GM23248 (cell line): ENCODE measurements around the gene CHST13. TPM values are rescaled to one million over a fixed set of nuclear protein-coding genes. Genes with fewer than 3 reads are reported as not detected.

Experiments used
- DNase-seq: peaks from one replicate; pipeline ENCODE4 v3.0.0-alpha.2; 2015
- H2AFZ ChIP-seq: fragments of 200-600 bp; sonication (generic); 2 replicates; pipeline ENCODE4 v1.6.1; 2016; ENCODE audit warnings: antibody characterized with exemption
- H3F3A ChIP-seq: fragments of 200-600 bp; sonication (generic); 2 replicates; pipeline ENCODE4 v1.6.1; 2016; ENCODE audit warnings: mild to moderate bottlenecking, antibody characterized with exemption, mixed run types; ENCODE audit not compliant: insufficient read depth
- H3K27ac ChIP-seq: fragments of 200-600 bp; sonication (generic); 2 replicates; pipeline ENCODE4 v1.5.1; 2016; ENCODE audit warnings: mild to moderate bottlenecking
- H3K27me3 ChIP-seq: fragments of 200-600 bp; sonication (generic); replicated peaks from 2 replicates; pipeline ENCODE4 v1.6.1; 2016; ENCODE audit warnings: mild to moderate bottlenecking; ENCODE audit not compliant: insufficient read depth
- H3K36me3 ChIP-seq: fragments of 200-600 bp; sonication (generic); 2 replicates; pipeline ENCODE4 v1.6.1; 2016; ENCODE audit warnings: low read depth, mild to moderate bottlenecking
- H3K4me1 ChIP-seq: fragments of 200-600 bp; sonication (generic); 2 replicates; pipeline ENCODE4 v1.6.1; 2016; ENCODE audit warnings: mild to moderate bottlenecking; ENCODE audit not compliant: insufficient read depth
- H3K4me2 ChIP-seq: fragments of 200-600 bp; sonication (generic); one replicate; pipeline ENCODE4 v1.6.1; 2016; ENCODE audit warnings: mild to moderate bottlenecking; ENCODE audit not compliant: unreplicated experiment
- H3K4me3 ChIP-seq: fragments of 200-600 bp; sonication (generic); 2 replicates; pipeline ENCODE4 v1.5.1; 2016; ENCODE audit warnings: mild to moderate bottlenecking
- H3K79me2 ChIP-seq: fragments of 200-600 bp; sonication (generic); 2 replicates; pipeline ENCODE4 v1.6.1; 2016; ENCODE audit warnings: mild to moderate bottlenecking; ENCODE audit not compliant: insufficient read depth
- H3K9ac ChIP-seq: fragments of 200-600 bp; sonication (generic); 2 replicates; pipeline ENCODE4 v1.6.1; 2016; ENCODE audit warnings: mild to moderate bottlenecking
- H3K9me2 ChIP-seq: fragments of 200-600 bp; sonication (generic); 2 replicates; pipeline ENCODE4 v1.6.1; 2016; ENCODE audit warnings: mixed run types, mild to moderate bottlenecking, moderate library complexity; ENCODE audit not compliant: insufficient read depth
- H3K9me3 ChIP-seq: fragments of 200-600 bp; sonication (generic); one replicate; pipeline ENCODE4 v1.6.1; 2017; ENCODE audit warnings: low read depth
- H4K20me1 ChIP-seq: fragments of 200-600 bp; sonication (generic); 2 replicates; pipeline ENCODE4 v1.6.0; 2016; ENCODE audit not compliant: insufficient read depth
- EZH2 ChIP-seq: fragments of 200-600 bp; sonication (generic); IDR thresholded peaks from 2 replicates; pipeline ENCODE4 v1.6.1; 2018; ENCODE audit warnings: antibody characterized with exemption, mild to moderate bottlenecking; ENCODE audit not compliant: insufficient read depth, poor library complexity, severe bottlenecking
- EZH2phosphoT487 ChIP-seq: fragments of 200-600 bp; sonication (generic); IDR thresholded peaks from 2 replicates; pipeline ENCODE4 v1.6.1; 2018; ENCODE audit warnings: antibody characterized with exemption, moderate library complexity, mild to moderate bottlenecking, low read depth; ENCODE audit not compliant: insufficient read depth
- WGBS, 2 experiments: methylation state at CpG; one replicate each; pipeline ENCODE4 v1.1.6; 2015 to 2017; ENCODE audit warnings: low lambda C conversion rate in 2 of 2, low coverage in 1 of 2; ENCODE audit errors: missing lambda C conversion rate in 2 of 2; 5-methylcytosine and 5-hydroxymethylcytosine counted together
- in situ Hi-C: fragments of 300-500 bp; cut with MboI; formaldehyde crosslinking; loops from 2 replicates; pipeline ENCODE4 v1.15.0; 2020
- polyA plus RNA-seq: library from polyadenylated mRNA; unstranded; fragments of >200 nt; fragmentation: Nextera tagmentation; extraction: Ambion mirVana; gene quantifications from 2 replicates; pipeline ENCODE4 v1.2.1, GENCODE V29; 2016
- total RNA-seq: library from RNA; depleted of rRNA; stranded (reverse); fragments of >200 nt; shearing (Covaris generic); gene quantifications from 2 replicates; pipeline ENCODE4 v1.2.3, GENCODE V29; 2014

CHST13 gene
- total and polyA plus RNA-seq, 2 experiments from 2014 or later, result 0.11 TPM; not detected in 1

- TF ChIP-seq EZH2 (no peak), EZH2phosphoT487 (no peak)
- Histone ChIP-seq H3K4me3 (no peak overlapping the region), H3K9me2 (no peaks in the 10 kb centered on the region), H3K9ac (no peak overlapping the region), H3K27ac (no peak overlapping the region), H3K4me2 (no peak overlapping the region), H3K9me3 (no peaks in the 10 kb centered on the region), H3K4me1 (0 out of 2 replicates have a peak, but pooled peaks cover 4% of the 10 kb centered on the region), H3K27me3 (no peaks in the 10 kb centered on the region; the same call in 1 of the 2 replicates), H2AFZ (no peak overlapping the region), H3K79me2 (no peaks in the 10 kb centered on the region), H3F3A (no peaks in the 10 kb centered on the region), H4K20me1 (no peaks in the 10 kb centered on the region), H3K36me3 (no peaks in the 10 kb centered on the region)
- in situ Hi-C loops, result no loop called here
- WGBS, 2 experiments, result 62 to 68% methylated on average over 18 of the region's 18 CpGs
- no peak for DNase-seq
Measured at GRCh38 chr3:126509597-126510307, 14.2 kb upstream of the CHST13 start.

- H3K9me2 ChIP-seq, result no peaks in the 10 kb centered on the region
- 0 out of 2 replicates have a peak, but pooled peaks cover 4% of the 10 kb centered on the region for H3K4me1 ChIP-seq
- no peaks in the 10 kb centered on the region for H3F3A ChIP-seq
- no peak overlapping the region for H3K4me2 ChIP-seq
- no peak overlapping the region for H3K4me3 ChIP-seq
- no peak overlapping the region for H2AFZ ChIP-seq
- TF ChIP-seq EZH2, result no peak
- H3K9ac ChIP-seq, result no peak overlapping the region
- no peak for DNase-seq
- H3K27ac ChIP-seq, result no peak overlapping the region
- WGBS, 2 experiments, result 78 to 84% methylated on average over 21 to 22 of the region's 22 CpGs
- in situ Hi-C loops, result no loop called here
- H4K20me1 ChIP-seq, result no peaks in the 10 kb centered on the region
- no peaks in the 10 kb centered on the region for H3K9me3 ChIP-seq
- H3K79me2 ChIP-seq, result no peaks in the 10 kb centered on the region
- no peaks in the 10 kb centered on the region for H3K36me3 ChIP-seq
- no peaks in the 10 kb centered on the region; the same call in 1 of the 2 replicates for H3K27me3 ChIP-seq
Measured at GRCh38 chr3:126510308-126510910, 13.5 kb upstream of the CHST13 start.

GRCh38 chr3:126511291-126511690, 12.7 kb upstream of the CHST13 start:
- no peak overlapping the region for H3K9ac ChIP-seq
- H3F3A ChIP-seq, result no peaks in the 10 kb centered on the region
- no peak overlapping the region for H3K27ac ChIP-seq
- H3K27me3 ChIP-seq, result no peaks in the 10 kb centered on the region; the same call in 1 of the 2 replicates
- H3K4me3 ChIP-seq, result no peak overlapping the region
- H4K20me1 ChIP-seq, result no peaks in the 10 kb centered on the region
- no peak overlapping the region for H2AFZ ChIP-seq
- no peak overlapping the region for H3K4me2 ChIP-seq
- in situ Hi-C loops, result no loop called here
- no peaks in the 10 kb centered on the region for H3K9me3 ChIP-seq
- H3K36me3 ChIP-seq, result no peaks in the 10 kb centered on the region
- H3K9me2 ChIP-seq, result no peaks in the 10 kb centered on the region
- H3K79me2 ChIP-seq, result no peaks in the 10 kb centered on the region
- no peak for DNase-seq
- no peak for TF ChIP-seq EZH2phosphoT487
- TF ChIP-seq EZH2, result no peak
- WGBS, 2 experiments, result 51 to 53% methylated on average over 7 of the region's 7 CpGs
- H3K4me1 ChIP-seq, result 0 out of 2 replicates have a peak, but pooled peaks cover 4% of the 10 kb centered on the region

- WGBS, 2 experiments, result 63 to 72% methylated on average over 7 of the region's 7 CpGs
- in situ Hi-C loops, result no loop called here
- no peak overlapping the region for H2AFZ ChIP-seq
Measured at GRCh38 chr3:126512026-126512425, 11.9 kb upstream of the CHST13 start.

More at GRCh38 chr3:126512026-126512425, 11.9 kb upstream of the CHST13 start:
- Histone ChIP-seq H3K79me2 (no peaks in the 10 kb centered on the region), H3K27me3 (no peaks in the 10 kb centered on the region), H3K4me3 (no peak overlapping the region), H3K4me2 (no peak overlapping the region), H3K9ac (no peak overlapping the region), H3K9me3 (no peaks in the 10 kb centered on the region), H3K9me2 (no peaks in the 10 kb centered on the region), H3K4me1 (0 out of 2 replicates have a peak, but pooled peaks cover 4% of the 10 kb centered on the region), H3K36me3 (no peaks in the 10 kb centered on the region), H3K27ac (no peak overlapping the region), H4K20me1 (no peaks in the 10 kb centered on the region), H3F3A (no peaks in the 10 kb centered on the region)
- DNase-seq, result no peak
- TF ChIP-seq EZH2 (no peak), EZH2phosphoT487 (no peak)
